ENCODE data around the gene RAB34. TPM values are rescaled to one million over a fixed set of nuclear protein-coding genes. Genes with fewer than 3 reads are reported as not detected.

The RAB34 gene
- total and polyA plus RNA-seq, 9 of the 15 experiments (the other 6 are each of a cell fraction or from before 2014, with no cell fraction given), result 0.07 to 3.8 (median 0.46) TPM; not detected in 1

DNA sequence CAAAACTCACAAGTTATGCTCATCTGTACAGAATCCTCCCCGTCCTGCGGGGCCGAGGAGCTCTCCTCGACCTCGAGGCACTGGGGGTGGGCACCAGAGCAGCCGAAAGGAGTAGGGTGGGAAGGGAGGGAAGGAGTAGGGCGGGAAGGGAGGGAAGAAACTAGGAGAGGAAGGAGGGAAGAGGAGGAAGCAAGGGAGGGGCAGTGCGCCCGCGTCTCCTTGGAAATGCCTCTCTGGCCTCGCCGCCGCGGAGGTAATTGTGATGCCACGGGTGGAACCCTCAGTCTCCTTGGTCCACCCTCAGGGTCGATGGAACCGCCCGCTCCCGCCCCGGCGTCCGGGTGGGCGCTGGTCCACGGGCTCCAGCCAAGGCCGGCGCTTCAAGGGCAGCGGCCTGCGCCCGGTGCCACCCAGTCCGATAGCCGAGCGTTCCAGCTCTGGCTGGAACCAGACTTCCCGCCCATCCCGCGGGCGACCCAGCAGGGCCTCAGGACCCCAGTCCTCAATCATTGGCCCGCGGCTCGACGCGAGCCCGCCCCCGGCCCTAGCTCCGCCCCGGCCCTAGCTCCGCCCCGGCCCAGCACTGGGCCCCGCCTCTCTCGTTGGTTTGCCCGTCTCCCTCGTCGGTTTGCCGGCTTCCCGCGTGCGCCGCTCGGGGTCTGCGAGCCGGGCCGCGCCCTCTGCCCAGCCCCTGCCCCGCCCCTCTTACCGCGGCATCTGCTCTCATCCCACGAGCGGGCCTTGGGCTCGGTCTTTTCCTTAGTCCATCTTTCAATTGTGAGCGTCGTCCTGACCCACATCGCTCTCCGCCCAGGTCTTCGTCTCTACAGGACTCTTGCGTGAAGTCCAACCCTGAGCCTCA is 6.6 kb downstream of the RAB34 start (continued):
- 0 out of 2 replicates have a peak, but pooled peaks have one; percentile 41 for TF ChIP-seq PHF21A (IDR thresholded peaks at IDR 0.05; ENCODE audit: borderline replicate concordance, low read depth)
- TF ChIP-seq, protein P1, sequence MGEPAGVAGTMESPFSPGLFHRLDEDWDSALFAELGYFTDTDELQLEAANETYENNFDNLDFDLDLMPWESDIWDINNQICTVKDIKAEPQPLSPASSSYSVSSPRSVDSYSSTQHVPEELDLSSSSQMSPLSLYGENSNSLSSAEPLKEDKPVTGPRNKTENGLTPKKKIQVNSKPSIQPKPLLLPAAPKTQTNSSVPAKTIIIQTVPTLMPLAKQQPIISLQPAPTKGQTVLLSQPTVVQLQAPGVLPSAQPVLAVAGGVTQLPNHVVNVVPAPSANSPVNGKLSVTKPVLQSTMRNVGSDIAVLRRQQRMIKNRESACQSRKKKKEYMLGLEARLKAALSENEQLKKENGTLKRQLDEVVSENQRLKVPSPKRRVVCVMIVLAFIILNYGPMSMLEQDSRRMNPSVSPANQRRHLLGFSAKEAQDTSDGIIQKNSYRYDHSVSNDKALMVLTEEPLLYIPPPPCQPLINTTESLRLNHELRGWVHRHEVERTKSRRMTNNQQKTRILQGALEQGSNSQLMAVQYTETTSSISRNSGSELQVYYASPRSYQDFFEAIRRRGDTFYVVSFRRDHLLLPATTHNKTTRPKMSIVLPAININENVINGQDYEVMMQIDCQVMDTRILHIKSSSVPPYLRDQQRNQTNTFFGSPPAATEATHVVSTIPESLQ (CRISPR knock-in tag; IDR thresholded peaks at IDR 0.05), result peak; percentile 86; the same call in 1 of the 2 replicates
- TF ChIP-seq SIN3A (IDR thresholded peaks at IDR 0.05; ENCODE audit: borderline replicate concordance in 2 of 2, control insufficient read depth in 1 of 2, low read depth in 2 of 2, low read length in 2 of 2), result peak in 1 of 2 experiments; percentile 35; a peak in 1 of 4 replicates
- 0 out of 2 replicates have a peak, but pooled peaks have one; percentile 39 for TF ChIP-seq SAFB (IDR thresholded peaks at IDR 0.05; ENCODE audit: borderline replicate concordance, low read depth, low read length)
- TF ChIP-seq ARID2 (IDR thresholded peaks at IDR 0.05), result no peak
- peak; percentile 54; the same call in 1 of the 2 replicates for TF ChIP-seq HDAC8 (tag; IDR thresholded peaks at IDR 0.05)
- TF ChIP-seq SRSF7 (optimal IDR thresholded peaks at IDR 0.05; ENCODE audit: low read depth, low read length), result no peak
- peak; percentile 85 for TF ChIP-seq POLR2H (tag; IDR thresholded peaks at IDR 0.05; ENCODE audit: low read depth)
- 0 out of 2 replicates have a peak, but pooled peaks have one; percentile 38 for TF ChIP-seq GTF2E2 (tag; IDR thresholded peaks at IDR 0.05)
- peak; percentile 90; the same call in 1 of the 2 replicates for TF ChIP-seq CTBP1 (IDR thresholded peaks at IDR 0.05; ENCODE audit: borderline replicate concordance)
- TF ChIP-seq, protein P2, sequence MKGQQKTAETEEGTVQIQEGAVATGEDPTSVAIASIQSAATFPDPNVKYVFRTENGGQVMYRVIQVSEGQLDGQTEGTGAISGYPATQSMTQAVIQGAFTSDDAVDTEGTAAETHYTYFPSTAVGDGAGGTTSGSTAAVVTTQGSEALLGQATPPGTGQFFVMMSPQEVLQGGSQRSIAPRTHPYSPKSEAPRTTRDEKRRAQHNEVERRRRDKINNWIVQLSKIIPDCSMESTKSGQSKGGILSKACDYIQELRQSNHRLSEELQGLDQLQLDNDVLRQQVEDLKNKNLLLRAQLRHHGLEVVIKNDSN (CRISPR knock-in tag; IDR thresholded peaks at IDR 0.05), result peak; percentile 20; the same call in 1 of the 2 replicates
- TF ChIP-seq HDAC1 (IDR thresholded peaks at IDR 0.05), result peak in 1 of 2 experiments; percentile 79; a peak in 2 of 4 replicates
- TF ChIP-seq, protein P3, sequence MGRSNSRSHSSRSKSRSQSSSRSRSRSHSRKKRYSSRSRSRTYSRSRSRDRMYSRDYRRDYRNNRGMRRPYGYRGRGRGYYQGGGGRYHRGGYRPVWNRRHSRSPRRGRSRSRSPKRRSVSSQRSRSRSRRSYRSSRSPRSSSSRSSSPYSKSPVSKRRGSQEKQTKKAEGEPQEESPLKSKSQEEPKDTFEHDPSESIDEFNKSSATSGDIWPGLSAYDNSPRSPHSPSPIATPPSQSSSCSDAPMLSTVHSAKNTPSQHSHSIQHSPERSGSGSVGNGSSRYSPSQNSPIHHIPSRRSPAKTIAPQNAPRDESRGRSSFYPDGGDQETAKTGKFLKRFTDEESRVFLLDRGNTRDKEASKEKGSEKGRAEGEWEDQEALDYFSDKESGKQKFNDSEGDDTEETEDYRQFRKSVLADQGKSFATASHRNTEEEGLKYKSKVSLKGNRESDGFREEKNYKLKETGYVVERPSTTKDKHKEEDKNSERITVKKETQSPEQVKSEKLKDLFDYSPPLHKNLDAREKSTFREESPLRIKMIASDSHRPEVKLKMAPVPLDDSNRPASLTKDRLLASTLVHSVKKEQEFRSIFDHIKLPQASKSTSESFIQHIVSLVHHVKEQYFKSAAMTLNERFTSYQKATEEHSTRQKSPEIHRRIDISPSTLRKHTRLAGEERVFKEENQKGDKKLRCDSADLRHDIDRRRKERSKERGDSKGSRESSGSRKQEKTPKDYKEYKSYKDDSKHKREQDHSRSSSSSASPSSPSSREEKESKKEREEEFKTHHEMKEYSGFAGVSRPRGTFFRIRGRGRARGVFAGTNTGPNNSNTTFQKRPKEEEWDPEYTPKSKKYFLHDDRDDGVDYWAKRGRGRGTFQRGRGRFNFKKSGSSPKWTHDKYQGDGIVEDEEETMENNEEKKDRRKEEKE (IDR thresholded peaks at IDR 0.05; ENCODE audit: borderline replicate concordance in 1 of 2, control insufficient read depth in 1 of 2, low read depth in 2 of 2, low read length in 1 of 2), result no peak
- TF ChIP-seq KLF13 (tag; IDR thresholded peaks at IDR 0.05; ENCODE audit: borderline replicate concordance, low read depth), result peak; percentile 81; the same call in 1 of the 2 replicates
- TF ChIP-seq ZNF316 (IDR thresholded peaks at IDR 0.05), result no peak
- TF ChIP-seq MAZ (CRISPR knock-in tag; conservative IDR thresholded peaks at IDR 0.05 in 1 of 2, IDR thresholded peaks at IDR 0.05 in 1 of 2), result peak; percentile 77 to 79
- TF ChIP-seq ESRRA (IDR thresholded peaks at IDR 0.05; ENCODE audit: borderline replicate concordance, low read depth), result 0 out of 2 replicates have a peak, but pooled peaks have one; percentile 36
- peak; percentile 49; the same call in 1 of the 2 replicates for TF ChIP-seq BHLHE40 (IDR thresholded peaks at IDR 0.05; ENCODE audit: low read length)
- peak; percentile 37; the same call in 1 of the 2 replicates for TF ChIP-seq HLTF (IDR thresholded peaks at IDR 0.05)
